Bronchial epithelial cell (primary cell): Measurements from ENCODE around the gene OR12D3. TPM values are rescaled to one million over a fixed set of nuclear protein-coding genes. Genes with fewer than 3 reads are reported as not detected.

Experiments
- DNase-seq: peaks from one replicate; pipeline ENCODE4 v3.0.0-alpha.2; 2010; ENCODE audit warnings: low read depth
- FAIRE-seq: peaks from 2 replicates; lab custom pipeline; 2011; peaks lifted over from hg19 to GRCh38; lab: Jason Lieb, UNC
- H3K27me3 ChIP-seq: 2 replicates; pipeline ENCODE4 v1.5.1; 2011; ENCODE audit warnings: low read length; ENCODE audit not compliant: control insufficient read depth, insufficient read depth
- H3K36me3 ChIP-seq: 2 replicates; pipeline ENCODE4 v1.5.1; 2011; ENCODE audit warnings: low read length; ENCODE audit not compliant: control insufficient read depth, insufficient read depth
- H3K4me3 ChIP-seq: 2 replicates; pipeline ENCODE4 v1.5.1; 2011; ENCODE audit warnings: mild to moderate bottlenecking, low read depth, low read length, control low read depth
- total RNA-seq: library from RNA; depleted of rRNA; stranded (reverse); fragments of >200 nt; gene quantifications from 2 replicates; pipeline ENCODE4 v1.2.1, GENCODE V29; 2014
- TF ChIP-seq, protein P1 (sequence below): IDR thresholded peaks from 2 replicates; pipeline ENCODE4 v1.5.1; 2011; ENCODE audit warnings: mild to moderate bottlenecking, moderate library complexity, low read length, control low read depth, inconsistent platforms; ENCODE audit not compliant: insufficient read depth, severe bottlenecking

OR12D3 gene
- total RNA-seq, 1 donor from 2014 or later: not detected

DNA sequence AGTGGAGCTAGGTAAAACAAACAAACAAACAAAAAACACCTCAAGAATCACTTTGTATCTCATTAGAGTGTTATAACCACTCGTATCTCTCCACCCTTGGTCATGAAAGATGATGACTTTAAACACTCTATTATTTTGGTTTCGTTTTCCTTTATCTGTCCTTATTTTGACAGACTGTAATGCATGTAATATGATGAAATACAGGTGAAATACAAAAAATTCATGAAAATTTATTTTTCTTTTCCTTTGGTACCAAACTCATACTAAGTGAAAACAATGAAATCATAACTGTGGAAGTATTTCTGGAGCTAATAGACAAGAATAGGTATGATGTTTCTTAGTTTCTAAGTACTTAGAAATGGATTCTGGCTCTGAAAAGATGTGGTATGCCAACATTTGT, 24.4 kb upstream of the OR12D3 start:
- TF ChIP-seq, protein P1, sequence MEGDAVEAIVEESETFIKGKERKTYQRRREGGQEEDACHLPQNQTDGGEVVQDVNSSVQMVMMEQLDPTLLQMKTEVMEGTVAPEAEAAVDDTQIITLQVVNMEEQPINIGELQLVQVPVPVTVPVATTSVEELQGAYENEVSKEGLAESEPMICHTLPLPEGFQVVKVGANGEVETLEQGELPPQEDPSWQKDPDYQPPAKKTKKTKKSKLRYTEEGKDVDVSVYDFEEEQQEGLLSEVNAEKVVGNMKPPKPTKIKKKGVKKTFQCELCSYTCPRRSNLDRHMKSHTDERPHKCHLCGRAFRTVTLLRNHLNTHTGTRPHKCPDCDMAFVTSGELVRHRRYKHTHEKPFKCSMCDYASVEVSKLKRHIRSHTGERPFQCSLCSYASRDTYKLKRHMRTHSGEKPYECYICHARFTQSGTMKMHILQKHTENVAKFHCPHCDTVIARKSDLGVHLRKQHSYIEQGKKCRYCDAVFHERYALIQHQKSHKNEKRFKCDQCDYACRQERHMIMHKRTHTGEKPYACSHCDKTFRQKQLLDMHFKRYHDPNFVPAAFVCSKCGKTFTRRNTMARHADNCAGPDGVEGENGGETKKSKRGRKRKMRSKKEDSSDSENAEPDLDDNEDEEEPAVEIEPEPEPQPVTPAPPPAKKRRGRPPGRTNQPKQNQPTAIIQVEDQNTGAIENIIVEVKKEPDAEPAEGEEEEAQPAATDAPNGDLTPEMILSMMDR: no peak
- no peak for FAIRE-seq
- Histone ChIP-seq H3K27me3 (no peaks in the 10 kb centered on the region), H3K36me3 (no peaks in the 10 kb centered on the region), H3K4me3 (no peak overlapping the region)
- DNase-seq: no peak

GRCh38 chr6:29395331-29395730, 20.2 kb upstream of the OR12D3 start, which contains the start of gene OR12D2:
OR12D2 (plus strand) TSS chr6:29395631; CDS start chr6:29396700, 1,069 bp downstream.
- Histone ChIP-seq H3K36me3 (no peaks in the 10 kb centered on the region), H3K27me3 (no peaks in the 10 kb centered on the region), H3K4me3 (no peak within 1 kb of the TSS)
- TF ChIP-seq, protein P1: no peak
- FAIRE-seq: no peak
- no peak for DNase-seq

- FAIRE-seq (no peak), DNase-seq (no peak)
- H3K27me3 ChIP-seq: no peaks in the 10 kb centered on the region
- no peak overlapping the region for H3K4me3 ChIP-seq
- TF ChIP-seq, protein P1: no peak
- H3K36me3 ChIP-seq: no peaks in the 10 kb centered on the region
These were observed 13.4 kb upstream of the OR12D3 start for GRCh38 chr6:29388533-29388932.

DNA sequence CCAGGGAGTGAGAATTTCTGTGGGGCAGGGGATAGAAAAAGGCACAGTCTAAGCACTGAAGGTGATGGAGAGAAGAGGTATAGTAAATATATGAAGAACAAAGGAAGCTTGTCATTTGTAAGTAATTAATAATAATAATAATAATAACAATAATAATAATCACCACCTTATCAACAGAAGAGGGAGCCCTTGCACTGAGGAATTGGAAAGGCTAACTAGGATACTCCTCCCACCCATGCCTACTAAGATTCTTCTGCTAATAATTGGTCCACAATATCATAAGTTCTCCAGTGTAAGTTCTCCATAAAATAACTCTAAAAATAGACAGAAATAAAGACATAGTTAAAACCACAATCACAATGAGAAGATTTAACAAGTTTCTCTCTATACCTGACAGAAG, 912 bp upstream of the OR12D3 start:
- FAIRE-seq (no peak), DNase-seq (peak; percentile 49)
- H3K27me3 ChIP-seq: no peaks in the 10 kb centered on the region
- TF ChIP-seq, protein P1: peak; percentile 32
- H3K4me3 ChIP-seq: no peak overlapping the region
- no peaks in the 10 kb centered on the region for H3K36me3 ChIP-seq

- Histone ChIP-seq H3K36me3 (no peaks in the 10 kb centered on the region), H3K27me3 (no peaks in the 10 kb centered on the region), H3K4me3 (no peak within 1 kb of the TSS)
- FAIRE-seq (no peak), DNase-seq (no peak)
- TF ChIP-seq, protein P1: no peak
These were observed 6.3 kb downstream of the OR12D3 start, which contains the start of gene OR5V1 for GRCh38 chr6:29368765-29369164. OR5V1 (minus strand) TSS chr6:29368865; CDS start chr6:29356195, 12,670 bp downstream.

GRCh38 chr6:29355603-29356002, 19.5 kb downstream of the OR12D3 start:
- no peak for DNase-seq
- Histone ChIP-seq H3K4me3 (no peak overlapping the region), H3K36me3 (no peaks in the 10 kb centered on the region), H3K27me3 (no peaks in the 10 kb centered on the region)
- TF ChIP-seq, protein P1: no peak
- FAIRE-seq: no peak
